GM12891 (cell line): ENCODE results near the gene KIF26A.

Source experiments
- PAX5 ChIP-seq: IDR thresholded peaks from 2 replicates; pipeline ENCODE4 v1.6.1; 2011; ENCODE audit warnings: low read length, moderate library complexity, mild to moderate bottlenecking; ENCODE audit not compliant: insufficient read depth, severe bottlenecking
- POLR2A ChIP-seq: IDR thresholded peaks from 2 replicates; pipeline ENCODE4 v1.6.1; 2011; ENCODE audit warnings: low read depth, low read length, control low read depth
- POLR2AphosphoS5 ChIP-seq: IDR thresholded peaks from 2 replicates; pipeline ENCODE4 v1.6.1; 2011; ENCODE audit warnings: low read depth, low read length, control low read depth
- POU2F2 ChIP-seq: IDR thresholded peaks from 2 replicates; pipeline ENCODE4 v1.6.1; 2011; ENCODE audit warnings: low read depth, mild to moderate bottlenecking, control low read depth, low read length, moderate library complexity
- SPI1 ChIP-seq: IDR thresholded peaks from 2 replicates; pipeline ENCODE4 v1.6.1; 2011; ENCODE audit warnings: low read depth, low read length, control low read depth
- TAF1 ChIP-seq: IDR thresholded peaks from 2 replicates; pipeline ENCODE4 v1.6.1; 2011; ENCODE audit warnings: low read depth, low read length, control low read depth

GRCh38 chr14:104116756-104117340 lies 21.5 kb upstream of the KIF26A start:
- no peak for TF ChIP-seq POLR2AphosphoS5
- no peak for TF ChIP-seq POLR2A
- no peak for TF ChIP-seq SPI1
- TF ChIP-seq TAF1, result no peak
- TF ChIP-seq PAX5, result no peak
- no peak for TF ChIP-seq POU2F2
